K562 (cell line): ENCODE results near the gene DAGLB. TPM values are rescaled to one million over a fixed set of nuclear protein-coding genes. Genes with fewer than 3 reads are reported as not detected.

Experiments
- ARID4B ChIP-seq: sonication (generic); formaldehyde crosslinking; IDR thresholded peaks from 2 replicates; pipeline ENCODE4 v1.8.0; 2022; ENCODE audit warnings: mild to moderate bottlenecking, missing genetic modification reagents
- ARNT ChIP-seq, 2 experiments: fragments of 450-650 bp; IDR thresholded peaks; 2 replicates each; pipeline ENCODE4 v1.6.1; 2016; ENCODE audit warnings: mild to moderate bottlenecking in 1 of 2
- BCLAF1 ChIP-seq, 2 experiments: fragments of 450-650 bp in 1 of 2; IDR thresholded peaks; 2 replicates each; pipeline ENCODE4 v1.6.1; 2011 to 2017; ENCODE audit warnings: low read depth in 2 of 2, antibody characterized with exemption in 1 of 2, borderline replicate concordance in 1 of 2, low read length in 1 of 2, mild to moderate bottlenecking in 1 of 2, mixed read lengths in 1 of 2; ENCODE audit not compliant: control insufficient read depth in 1 of 2
- CHD2 ChIP-seq: IDR thresholded peaks from 2 replicates; pipeline ENCODE4 v1.6.1; 2011; ENCODE audit warnings: low read depth, low read length
- ERF ChIP-seq: fragments of 450-650 bp; formaldehyde crosslinking; IDR thresholded peaks from 2 replicates; pipeline ENCODE4 v1.4.0; 2020; ENCODE audit warnings: mild to moderate bottlenecking, mixed read lengths
- ETS1 ChIP-seq: conservative IDR thresholded peaks from 2 replicates; pipeline ENCODE4 v1.6.1; 2011; ENCODE audit warnings: low read depth, mild to moderate bottlenecking, low read length; ENCODE audit not compliant: control insufficient read depth
- GABPB2 ChIP-seq: fragments of 250-450 bp; sonication (Bioruptor Pico); conservative IDR thresholded peaks from 2 replicates; pipeline ENCODE4 v1.5.1; 2021; ENCODE audit warnings: mild to moderate bottlenecking
- HMG20B ChIP-seq: fragments of 250-450 bp; sonication (Bioruptor Pico); IDR thresholded peaks from 2 replicates; pipeline ENCODE4 v1.5.0; 2021; ENCODE audit warnings: mild to moderate bottlenecking
- KHSRP ChIP-seq: fragments of 450-650 bp; IDR thresholded peaks from 2 replicates; pipeline ENCODE4 v1.6.1; 2017
- NCOA6 ChIP-seq: fragments of 450-650 bp; IDR thresholded peaks from 2 replicates; pipeline ENCODE4 v1.6.1; 2017; ENCODE audit warnings: mild to moderate bottlenecking
- PTBP1 ChIP-seq: fragments of 200-400 bp; formaldehyde crosslinking; IDR thresholded peaks from 2 replicates; pipeline ENCODE4 v1.6.1; 2017; ENCODE audit warnings: low read depth, low read length
- RAD51 ChIP-seq: fragments of 450-650 bp; IDR thresholded peaks from 2 replicates; pipeline ENCODE4 v1.7.1; 2016; ENCODE audit warnings: low read depth, mild to moderate bottlenecking, borderline replicate concordance
- TFAM ChIP-seq: fragments of 250-450 bp; sonication (Bioruptor Pico); conservative IDR thresholded peaks from 2 replicates; pipeline ENCODE4 v1.5.0; 2021; ENCODE audit warnings: mild to moderate bottlenecking, moderate library complexity
- TSC22D4 ChIP-seq: fragments of 450-650 bp; IDR thresholded peaks from 2 replicates; pipeline ENCODE4 v1.6.1; 2016; ENCODE audit warnings: missing genetic modification characterization, missing biosample characterization, control low read depth
- ZFP36 ChIP-seq: fragments of 150-350 bp; IDR thresholded peaks from 2 replicates; pipeline ENCODE4 v1.6.1; 2018; ENCODE audit warnings: low read length, low read depth; ENCODE audit not compliant: partially characterized antibody
- polyA plus RNA-seq, 8 experiments: library from polyadenylated mRNA; depleted of rRNA in 4 of 8; stranded (reverse) in 5 of 8; unstranded in 3 of 8; fragments of >200 nt; fragmentation: Nextera tagmentation in 2 of 8; fragmentation: Illumina TruSeq in 1 of 8; extraction: Ambion mirVana in 2 of 8; extraction: Trizol in 1 of 8; gene quantifications; 2 replicates each; pipeline versions ENCODE4 v1.2.1 to v1.2.3, GENCODE V29; 2011 to 2014; ENCODE audit warnings: inconsistent platforms in 1 of 8, missing spikeins in 1 of 8
- total RNA-seq, 7 experiments: library from RNA; depleted of rRNA in 6 of 7; stranded (reverse); fragments of >200 nt in 6 of 7; fragmentation: Illumina TruSeq in 2 of 7; extraction: Trizol in 2 of 7; gene quantifications; 2 replicates each; pipeline versions ENCODE4 v1.2.1 to v1.2.3, GENCODE V29; 2011 to 2021; ENCODE audit warnings: low replicate concordance in 1 of 7
- TF ChIP-seq, protein P1 (sequence below): fragments of 200-800 bp; sonication (Bioruptor generic); IDR thresholded peaks from 2 replicates; pipeline ENCODE4 v1.6.1; 2017; ENCODE audit warnings: missing genetic modification characterization, missing compliant biosample characterization
- TF ChIP-seq, protein P2 (sequence below): fragments of 450-650 bp; IDR thresholded peaks from 2 replicates; pipeline ENCODE4 v1.6.1; 2016; ENCODE audit warnings: missing biosample characterization, missing genetic modification characterization

The DAGLB gene
- total and polyA plus RNA-seq, 9 of the 15 experiments (the other 6 are each of a cell fraction or from before 2014, with no cell fraction given): 0.92 to 16.4 (median 9.3) TPM

GRCh38 chr7:6451224-6451705, 3.5 kb upstream of the DAGLB start (continued):
- 0 out of 2 replicates have a peak, but pooled peaks have one; percentile 41 for TF ChIP-seq ETS1
- no peak for TF ChIP-seq HMG20B (CRISPR knock-in tag)
- TF ChIP-seq CHD2: no peak
- no peak for TF ChIP-seq ARID4B (CRISPR knock-in tag)
- TF ChIP-seq BCLAF1 (IDR thresholded peaks at IDR 0.05; ENCODE audit: borderline replicate concordance in 1 of 2, control insufficient read depth in 1 of 2, low read depth in 2 of 2, low read length in 1 of 2): no peak
- no peak for TF ChIP-seq TSC22D4 (tag)
- TF ChIP-seq GABPB2: no peak
- TF ChIP-seq, protein P1, sequence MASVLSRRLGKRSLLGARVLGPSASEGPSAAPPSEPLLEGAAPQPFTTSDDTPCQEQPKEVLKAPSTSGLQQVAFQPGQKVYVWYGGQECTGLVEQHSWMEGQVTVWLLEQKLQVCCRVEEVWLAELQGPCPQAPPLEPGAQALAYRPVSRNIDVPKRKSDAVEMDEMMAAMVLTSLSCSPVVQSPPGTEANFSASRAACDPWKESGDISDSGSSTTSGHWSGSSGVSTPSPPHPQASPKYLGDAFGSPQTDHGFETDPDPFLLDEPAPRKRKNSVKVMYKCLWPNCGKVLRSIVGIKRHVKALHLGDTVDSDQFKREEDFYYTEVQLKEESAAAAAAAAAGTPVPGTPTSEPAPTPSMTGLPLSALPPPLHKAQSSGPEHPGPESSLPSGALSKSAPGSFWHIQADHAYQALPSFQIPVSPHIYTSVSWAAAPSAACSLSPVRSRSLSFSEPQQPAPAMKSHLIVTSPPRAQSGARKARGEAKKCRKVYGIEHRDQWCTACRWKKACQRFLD: peak; percentile 97
- peak; percentile 78 for TF ChIP-seq KHSRP
- no peak for TF ChIP-seq ZFP36
- TF ChIP-seq ARNT (IDR thresholded peaks at IDR 0.05): peak; percentile 82 to 88; a peak in 2 of 4 replicates
- TF ChIP-seq NCOA6: no peak
- TF ChIP-seq RAD51: no peak; the same call in 1 of the 2 replicates
- TF ChIP-seq PTBP1: no peak
- no peak for TF ChIP-seq TFAM (CRISPR knock-in tag)
- TF ChIP-seq, protein P2, sequence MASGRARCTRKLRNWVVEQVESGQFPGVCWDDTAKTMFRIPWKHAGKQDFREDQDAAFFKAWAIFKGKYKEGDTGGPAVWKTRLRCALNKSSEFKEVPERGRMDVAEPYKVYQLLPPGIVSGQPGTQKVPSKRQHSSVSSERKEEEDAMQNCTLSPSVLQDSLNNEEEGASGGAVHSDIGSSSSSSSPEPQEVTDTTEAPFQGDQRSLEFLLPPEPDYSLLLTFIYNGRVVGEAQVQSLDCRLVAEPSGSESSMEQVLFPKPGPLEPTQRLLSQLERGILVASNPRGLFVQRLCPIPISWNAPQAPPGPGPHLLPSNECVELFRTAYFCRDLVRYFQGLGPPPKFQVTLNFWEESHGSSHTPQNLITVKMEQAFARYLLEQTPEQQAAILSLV (tag): no peak
- no peak for TF ChIP-seq ERF (CRISPR knock-in tag)
